OCI-LY7 (cell line): ENCODE results near the gene CABP7.

Experiments
- EZH2phosphoT487 ChIP-seq: fragments of 200-600 bp; sonication (generic); IDR thresholded peaks from 2 replicates; pipeline ENCODE4 v1.6.1; 2018; ENCODE audit warnings: low read depth, borderline replicate concordance, mild to moderate bottlenecking, mixed run types, antibody characterized with exemption, low read length, moderate library complexity, mixed read lengths
- TF ChIP-seq, protein P1 (sequence below): fragments of 200-600 bp; sonication (generic); conservative IDR thresholded peaks from 2 replicates; pipeline ENCODE4 v1.5.1; 2014; ENCODE audit warnings: mild to moderate bottlenecking, antibody characterized with exemption, low read length, moderate library complexity, mixed read lengths

DNA sequence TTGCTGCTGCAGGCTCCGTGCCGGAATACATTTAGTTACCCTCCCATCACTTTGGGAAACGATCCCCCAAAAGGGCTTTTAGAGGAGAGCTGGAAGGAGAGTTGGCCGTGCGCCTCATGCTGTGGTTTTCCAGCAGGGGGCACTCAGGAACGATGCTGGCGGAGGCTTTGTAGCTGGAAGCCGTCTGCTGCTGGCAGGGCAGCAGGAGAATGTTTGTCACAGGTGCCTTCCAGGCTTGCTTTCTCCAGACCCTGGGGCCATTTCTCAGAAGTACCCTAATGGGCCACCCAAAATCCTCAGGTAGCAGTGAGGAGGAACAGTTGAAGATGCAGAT lies 30.0 kb upstream of the CABP7 start:
- TF ChIP-seq, protein P1, sequence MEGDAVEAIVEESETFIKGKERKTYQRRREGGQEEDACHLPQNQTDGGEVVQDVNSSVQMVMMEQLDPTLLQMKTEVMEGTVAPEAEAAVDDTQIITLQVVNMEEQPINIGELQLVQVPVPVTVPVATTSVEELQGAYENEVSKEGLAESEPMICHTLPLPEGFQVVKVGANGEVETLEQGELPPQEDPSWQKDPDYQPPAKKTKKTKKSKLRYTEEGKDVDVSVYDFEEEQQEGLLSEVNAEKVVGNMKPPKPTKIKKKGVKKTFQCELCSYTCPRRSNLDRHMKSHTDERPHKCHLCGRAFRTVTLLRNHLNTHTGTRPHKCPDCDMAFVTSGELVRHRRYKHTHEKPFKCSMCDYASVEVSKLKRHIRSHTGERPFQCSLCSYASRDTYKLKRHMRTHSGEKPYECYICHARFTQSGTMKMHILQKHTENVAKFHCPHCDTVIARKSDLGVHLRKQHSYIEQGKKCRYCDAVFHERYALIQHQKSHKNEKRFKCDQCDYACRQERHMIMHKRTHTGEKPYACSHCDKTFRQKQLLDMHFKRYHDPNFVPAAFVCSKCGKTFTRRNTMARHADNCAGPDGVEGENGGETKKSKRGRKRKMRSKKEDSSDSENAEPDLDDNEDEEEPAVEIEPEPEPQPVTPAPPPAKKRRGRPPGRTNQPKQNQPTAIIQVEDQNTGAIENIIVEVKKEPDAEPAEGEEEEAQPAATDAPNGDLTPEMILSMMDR = peak; percentile 79
- TF ChIP-seq EZH2phosphoT487 = no peak
